ENCODE results near the gene VPS16.
"Not testable (repeated sequence)": the region's sequence is repeated elsewhere in the genome, so short reads cannot be mapped to it uniquely, and the experiment has no call there.

The VPS16 gene

DNA sequence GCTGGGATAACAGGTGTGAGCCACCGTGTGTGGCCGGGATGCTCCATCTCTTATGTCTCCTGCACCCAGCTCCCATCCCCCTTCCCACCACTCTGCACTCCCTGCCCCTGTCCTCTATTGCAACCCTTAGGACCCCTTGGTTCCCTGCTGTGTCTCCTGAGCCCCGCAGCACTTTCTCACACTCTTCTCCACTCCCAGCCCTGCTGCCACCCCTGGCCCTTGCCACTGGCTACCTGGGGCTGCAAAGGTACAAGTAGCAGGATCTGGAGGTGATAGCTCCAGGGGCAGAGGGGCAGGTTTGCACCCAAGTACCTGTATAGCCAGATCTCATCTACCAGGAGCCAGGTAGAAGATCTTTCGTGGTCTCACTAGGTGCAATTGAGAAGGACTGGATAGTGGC lies 33.5 kb upstream of the VPS16 start:
- DNase-seq (ENCODE audit: low read depth) = no peak

DNA sequence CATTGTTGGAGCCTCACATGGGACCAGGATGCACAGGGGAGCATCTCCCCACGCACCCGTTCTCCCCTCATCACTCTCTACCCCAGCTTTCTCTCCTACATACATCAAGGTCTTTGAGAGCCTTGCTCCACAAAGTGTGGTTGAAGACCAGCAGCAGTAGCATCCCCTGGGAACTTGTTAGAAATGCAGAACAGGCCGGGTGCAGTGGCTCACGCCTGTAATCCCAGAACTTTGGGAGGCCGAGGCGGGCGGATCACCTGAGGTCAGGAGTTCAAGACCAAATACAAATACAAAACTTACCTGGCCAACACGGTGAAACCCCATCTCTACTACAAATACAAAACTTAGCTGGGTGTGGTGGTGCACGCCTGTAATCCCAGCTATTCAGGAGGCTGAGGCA lies 32.6 kb upstream of the VPS16 start:
- not testable (repeated sequence) for DNase-seq (ENCODE audit: low read depth)

DNA sequence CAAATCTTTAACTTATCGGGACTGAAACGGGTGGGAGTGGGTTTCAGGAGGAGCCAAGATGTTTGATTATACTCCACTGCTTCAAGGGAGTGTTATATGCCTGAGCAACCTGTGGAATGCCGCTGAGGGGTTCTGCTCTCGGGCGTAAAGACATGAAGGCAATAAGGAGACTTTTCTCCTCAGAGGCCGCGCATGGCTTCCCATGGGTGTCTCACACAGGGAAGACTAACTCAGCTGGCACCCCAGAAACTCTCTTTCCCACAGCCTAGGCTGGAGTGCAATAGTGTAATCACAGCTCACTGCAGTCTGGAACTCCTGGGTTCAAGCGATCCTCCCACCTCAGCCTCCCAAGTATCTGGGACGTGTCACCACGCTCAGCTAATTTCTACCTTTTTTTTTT lies 30.9 kb upstream of the VPS16 start:
- no peak for DNase-seq (ENCODE audit: low read depth)

DNA sequence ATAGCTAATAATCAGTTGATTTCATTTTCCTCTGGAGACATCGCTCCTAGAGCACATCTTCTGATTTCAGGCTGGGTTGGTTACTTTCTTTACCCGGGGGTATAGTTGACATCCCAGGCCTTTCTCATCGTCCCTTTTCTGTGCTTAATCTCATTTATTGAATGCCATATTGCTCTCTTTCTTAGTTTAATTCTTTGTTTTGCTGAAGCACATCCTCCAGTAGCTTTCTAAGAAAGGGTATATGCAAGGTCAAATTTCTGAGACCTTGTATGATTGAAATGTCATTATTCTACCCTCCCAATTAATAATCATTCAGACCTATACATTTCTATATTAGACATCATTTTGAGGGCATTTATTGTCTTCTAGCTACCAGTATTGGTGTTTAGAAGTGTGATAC lies 28.4 kb upstream of the VPS16 start:
- DNase-seq (ENCODE audit: low read depth) = no peak

DNA sequence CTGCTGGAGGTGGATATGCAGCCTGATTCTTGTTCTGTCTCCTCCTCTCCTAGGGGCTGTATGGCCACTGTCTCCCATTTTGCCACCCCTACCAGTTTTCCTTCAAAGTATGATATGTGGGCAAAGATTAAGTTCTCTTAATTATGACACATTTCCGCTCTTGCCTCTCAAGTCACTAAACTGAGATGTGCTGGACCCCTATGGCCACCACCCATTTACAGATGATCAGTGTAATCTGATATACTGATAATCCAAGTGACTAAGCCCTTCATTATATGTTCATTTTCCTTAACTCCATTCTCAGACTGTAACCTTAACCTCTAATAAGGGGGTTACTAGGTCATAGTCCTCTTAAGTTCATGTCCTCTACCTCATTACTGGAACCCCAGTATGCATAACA lies 26.5 kb upstream of the VPS16 start:
- DNase-seq (ENCODE audit: low read depth) = peak; percentile 63

DNA sequence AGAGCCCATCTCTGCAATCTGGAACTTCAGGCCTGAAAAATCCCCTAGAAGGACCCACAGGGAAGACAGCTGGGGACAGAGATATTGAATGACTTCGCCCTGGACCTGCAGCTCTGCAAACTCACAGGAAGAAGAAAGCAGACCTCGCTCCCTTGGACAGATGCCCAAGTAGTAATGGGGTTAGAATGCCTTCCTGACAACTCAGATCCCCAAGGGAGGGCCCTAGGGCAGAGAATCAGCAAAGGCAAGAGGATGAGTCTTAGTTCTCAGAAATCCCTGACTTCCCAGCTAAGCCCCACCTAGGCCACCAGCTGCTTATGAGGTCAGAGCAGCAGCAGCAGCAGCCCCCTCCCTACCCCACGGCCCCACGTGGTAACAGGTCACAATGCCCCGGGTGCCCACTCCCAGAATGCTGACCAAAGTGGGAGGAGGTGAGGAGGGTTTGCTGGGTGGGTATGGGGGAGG lies 25.9 kb upstream of the VPS16 start, which contains the start of gene C20orf141:
TSS of gene C20orf141 (plus strand) at position 401 of the 465 bp plus-strand sequence. CDS start 198 bp downstream, outside the sequence.
- DNase-seq (ENCODE audit: low read depth) = peak; percentile 99

DNA sequence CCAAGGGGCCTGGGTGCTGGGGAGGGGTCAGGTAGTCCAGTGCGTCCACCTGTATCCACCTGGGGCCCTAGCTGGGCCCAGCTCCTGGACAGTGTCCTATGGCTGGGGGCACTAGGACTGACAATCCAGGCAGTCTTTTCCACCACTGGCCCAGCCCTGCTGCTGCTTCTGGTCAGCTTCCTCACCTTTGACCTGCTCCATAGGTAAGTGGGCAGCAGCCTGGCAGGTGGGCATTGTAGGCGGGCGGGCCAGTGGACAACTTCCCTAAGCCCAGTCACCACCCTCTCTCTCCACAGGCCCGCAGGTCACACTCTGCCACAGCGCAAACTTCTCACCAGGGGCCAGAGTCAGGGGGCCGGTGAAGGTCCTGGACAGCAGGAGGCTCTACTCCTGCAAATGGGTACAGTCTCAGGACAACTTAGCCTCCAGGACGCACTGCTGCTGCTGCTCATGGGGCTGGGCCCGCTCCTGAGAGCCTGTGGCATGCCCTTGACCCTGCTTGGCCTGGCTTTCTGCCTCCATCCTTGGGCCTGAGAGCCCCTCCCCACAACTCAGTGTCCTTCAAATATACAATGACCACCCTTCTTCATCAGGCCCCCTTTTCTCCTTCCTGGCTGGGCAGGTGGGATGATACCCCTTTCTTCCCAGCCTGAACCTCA lies 25.2 kb upstream of the VPS16 start:
- DNase-seq (ENCODE audit: low read depth) = no peak

DNA sequence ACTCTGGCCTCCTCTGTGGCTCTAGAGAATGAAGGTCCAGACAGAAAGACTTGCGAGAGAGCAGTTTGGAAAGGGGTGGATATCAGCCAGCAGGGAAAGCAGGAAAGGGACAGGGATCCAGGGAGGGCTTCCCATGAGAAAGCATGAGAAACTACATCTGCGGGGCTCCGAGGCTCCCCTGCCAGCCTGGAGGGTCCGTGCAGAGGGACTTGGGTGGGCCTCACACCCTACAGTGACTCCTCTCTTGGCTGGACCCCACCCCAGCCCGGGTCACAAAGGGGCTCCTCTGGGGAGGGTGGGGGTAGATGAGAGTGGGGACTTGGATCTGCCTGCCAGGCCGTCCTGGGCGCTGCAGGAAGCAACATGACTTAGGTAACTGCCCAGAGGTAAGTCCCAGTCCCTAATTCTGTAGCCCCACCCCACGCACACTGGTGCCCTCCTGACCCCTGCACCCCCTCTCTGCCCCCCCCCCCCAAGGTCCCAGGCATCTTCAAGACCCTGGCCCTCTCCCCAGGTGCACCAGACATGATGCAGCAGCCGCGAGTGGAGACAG lies 24.4 kb upstream of the VPS16 start, which contains the start of gene TMEM239:
TSS of gene TMEM239 (plus strand) at position 335 of the 553 bp plus-strand sequence. CDS start at position 526, 191 bp downstream.
- no peak for DNase-seq (ENCODE audit: low read depth)

DNA sequence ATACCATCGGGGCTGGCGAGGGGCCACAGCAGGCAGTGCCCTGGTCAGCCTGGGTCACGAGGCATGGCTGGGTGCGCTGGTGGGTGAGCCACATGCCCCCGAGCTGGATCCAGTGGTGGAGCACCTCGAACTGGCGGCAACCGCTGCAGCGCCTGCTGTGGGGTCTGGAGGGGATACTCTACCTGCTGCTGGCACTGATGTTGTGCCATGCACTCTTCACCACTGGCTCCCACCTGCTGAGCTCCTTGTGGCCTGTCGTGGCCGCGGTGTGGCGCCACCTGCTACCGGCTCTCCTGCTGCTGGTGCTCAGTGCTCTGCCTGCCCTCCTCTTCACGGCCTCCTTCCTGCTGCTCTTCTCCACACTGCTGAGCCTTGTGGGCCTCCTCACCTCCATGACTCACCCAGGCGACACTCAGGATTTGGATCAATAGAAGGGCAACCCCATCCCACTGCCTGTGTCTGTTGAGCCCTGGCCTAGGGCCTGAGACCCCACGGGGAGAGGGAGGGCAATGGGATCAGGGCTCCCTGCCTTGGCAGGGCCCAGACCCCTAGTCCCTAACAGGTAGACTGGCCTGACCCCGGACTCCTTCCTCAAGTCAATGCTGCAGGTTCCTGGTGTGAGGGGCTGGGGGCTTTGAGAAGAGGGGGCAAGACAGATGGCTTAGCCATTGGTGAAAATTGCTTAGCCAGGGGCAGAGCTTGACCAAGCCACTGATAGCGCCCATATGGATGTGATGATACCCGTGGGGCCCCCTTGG lies 23.8 kb upstream of the VPS16 start:
- no peak for DNase-seq (ENCODE audit: low read depth)

DNA sequence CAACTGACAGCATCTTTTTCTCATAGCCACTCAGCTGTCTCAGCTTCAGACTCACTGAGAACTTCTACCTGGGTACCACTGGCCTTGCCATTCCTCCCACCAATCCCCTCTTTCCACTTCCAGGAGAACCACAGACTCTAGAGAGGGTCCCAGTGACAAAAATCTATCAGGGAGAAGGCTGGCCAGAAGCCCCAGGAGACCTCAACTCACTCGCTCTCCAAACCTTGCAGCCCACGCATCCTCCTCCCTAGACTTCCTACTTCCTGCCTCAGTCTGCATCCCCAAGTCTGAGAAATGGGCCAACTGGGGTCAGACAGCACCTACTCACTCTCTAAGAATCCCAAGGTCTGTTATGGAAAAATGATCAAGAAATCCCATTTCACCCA lies 23.2 kb upstream of the VPS16 start:
- no peak for DNase-seq (ENCODE audit: low read depth)

DNA sequence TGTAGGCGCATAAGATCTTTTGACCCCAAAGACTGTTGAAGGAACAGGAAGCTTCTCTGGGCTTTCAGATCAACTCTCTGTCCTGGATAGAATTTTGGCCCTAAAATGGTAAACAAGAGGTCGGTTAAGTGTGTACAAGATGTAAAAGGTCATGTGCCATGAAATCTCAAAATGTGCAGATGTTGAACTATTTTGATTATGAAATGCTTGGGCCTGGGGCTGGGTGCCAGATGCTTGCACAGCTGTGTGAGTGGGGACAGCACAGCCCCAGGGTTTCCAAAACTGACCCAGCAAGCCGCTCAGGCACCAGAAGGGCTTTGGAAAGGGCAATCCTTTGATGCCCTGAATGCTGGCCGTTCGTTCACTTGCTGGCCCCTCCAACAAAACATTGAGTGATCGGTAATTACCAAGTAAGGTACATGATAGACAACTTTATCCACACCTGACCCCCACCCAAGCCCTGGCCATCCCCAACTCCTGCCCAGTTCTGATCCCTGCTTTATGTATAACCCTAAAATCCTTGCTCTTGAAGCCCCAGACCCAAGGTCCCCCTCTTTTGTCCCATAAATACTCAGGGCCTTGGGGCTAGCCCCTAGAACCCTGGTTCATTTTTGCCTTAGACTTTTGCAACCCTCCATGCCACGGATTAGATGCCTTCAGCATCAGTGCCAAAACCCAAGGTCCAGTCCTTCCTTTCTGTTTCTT lies 22.5 kb upstream of the VPS16 start:
- no peak for DNase-seq (ENCODE audit: low read depth)

DNA sequence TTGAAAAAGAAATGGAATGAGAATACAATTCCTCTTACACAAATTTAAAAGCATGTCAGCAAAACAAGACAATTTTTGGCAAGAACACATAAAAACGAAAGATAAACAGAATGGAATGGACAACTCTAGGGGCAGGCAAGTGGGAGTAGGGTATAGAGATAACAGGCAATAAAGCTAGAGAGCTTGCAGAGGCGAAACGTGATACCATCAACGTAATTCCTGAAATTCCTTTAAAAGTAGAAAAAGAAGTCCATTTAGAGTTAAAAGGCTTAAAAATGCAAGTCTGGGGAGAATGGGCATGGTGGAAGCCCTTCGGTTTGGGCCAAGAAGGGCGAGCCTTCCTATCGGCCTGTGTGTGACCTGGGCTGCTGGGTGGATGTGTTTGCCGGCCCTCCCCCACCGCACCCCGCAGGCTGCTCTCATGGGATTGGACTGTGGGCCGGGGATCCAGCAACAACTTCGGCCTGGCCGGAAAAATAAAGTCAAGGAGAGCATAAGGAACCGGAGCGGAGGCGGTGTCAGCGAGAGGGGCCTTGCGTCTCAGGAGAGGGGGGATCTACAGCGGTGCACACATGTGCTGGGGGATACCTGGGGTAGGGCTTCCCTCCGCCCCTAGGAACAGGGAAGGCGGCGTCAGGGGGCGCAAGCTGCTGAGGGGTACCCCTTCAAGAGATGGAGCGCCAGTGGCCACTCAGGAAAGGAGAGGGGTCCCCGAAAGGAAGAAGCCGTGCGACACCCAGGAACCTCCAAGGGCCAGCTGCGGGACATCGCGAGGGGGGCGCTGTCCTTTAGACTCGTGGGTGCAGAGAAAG lies 20.3 kb upstream of the VPS16 start:
- no peak for DNase-seq (ENCODE audit: low read depth)

DNA sequence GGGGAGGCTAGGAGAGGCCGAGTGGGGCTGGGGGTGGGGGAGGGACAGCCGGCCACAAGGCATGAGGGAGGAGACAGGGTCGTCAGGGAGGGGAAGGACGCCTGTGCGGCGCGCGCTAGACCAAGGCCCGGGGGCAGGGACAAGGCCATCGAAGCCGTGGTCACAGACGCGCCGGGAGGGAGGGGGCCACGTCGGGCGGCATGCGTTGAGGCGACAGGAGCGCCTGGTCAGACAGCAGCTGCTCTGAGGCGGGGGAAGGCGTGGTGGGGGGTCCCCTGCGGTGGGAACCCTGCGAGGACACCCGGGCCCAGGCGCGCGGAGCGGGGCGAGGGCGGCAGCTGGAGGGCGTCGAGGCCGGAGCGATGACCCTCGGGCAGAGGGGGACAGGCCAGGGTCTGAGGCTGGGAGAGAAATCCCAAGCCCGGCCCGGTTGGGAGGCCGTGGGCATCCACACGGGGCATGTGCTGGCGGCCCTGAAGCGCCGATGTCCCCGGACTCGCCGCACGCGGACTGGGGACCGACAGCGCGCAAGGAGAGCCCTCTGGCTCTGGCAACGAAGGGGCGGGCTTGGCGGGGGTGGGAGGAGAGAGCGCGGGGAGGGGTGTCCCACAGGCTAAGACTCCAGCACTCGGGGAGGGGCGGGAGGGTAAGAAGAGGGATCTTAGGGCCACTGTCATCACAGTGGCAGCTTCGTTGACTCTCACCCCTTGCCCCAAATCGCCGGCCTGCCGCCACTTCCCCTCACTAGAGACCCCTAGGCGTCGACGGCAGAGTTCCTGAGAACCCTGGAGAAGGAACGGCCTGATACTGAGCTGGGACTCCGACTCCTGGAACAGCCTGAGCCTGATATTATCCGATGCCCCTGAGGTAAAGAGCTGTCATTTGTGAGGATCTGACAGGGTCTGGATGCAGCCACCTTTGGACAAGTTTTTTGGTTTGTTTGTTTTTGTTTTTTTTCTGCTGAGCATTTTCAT lies 19.4 kb upstream of the VPS16 start:
- no peak for DNase-seq (ENCODE audit: low read depth)

DNA sequence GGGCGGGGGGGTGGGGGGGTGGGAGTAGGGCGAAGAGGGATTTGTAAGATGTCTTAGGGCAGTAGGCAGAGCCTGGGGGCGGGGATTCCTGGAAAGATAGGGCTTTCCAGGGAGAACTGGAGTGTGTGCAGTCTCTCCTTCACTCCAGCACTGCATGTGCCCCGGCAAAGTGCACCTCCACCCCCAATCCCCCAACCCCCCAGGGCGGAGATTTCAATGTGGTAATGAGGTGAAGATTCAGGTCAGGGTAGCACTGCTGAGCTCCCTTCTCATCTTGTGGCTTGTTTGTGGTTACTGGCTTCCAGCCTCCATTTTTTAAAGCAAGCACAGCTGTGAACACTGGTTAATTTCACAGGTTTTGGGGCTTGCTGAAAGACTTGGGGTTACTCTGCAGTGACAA lies 18.5 kb upstream of the VPS16 start:
- no peak for DNase-seq (ENCODE audit: low read depth)

DNA sequence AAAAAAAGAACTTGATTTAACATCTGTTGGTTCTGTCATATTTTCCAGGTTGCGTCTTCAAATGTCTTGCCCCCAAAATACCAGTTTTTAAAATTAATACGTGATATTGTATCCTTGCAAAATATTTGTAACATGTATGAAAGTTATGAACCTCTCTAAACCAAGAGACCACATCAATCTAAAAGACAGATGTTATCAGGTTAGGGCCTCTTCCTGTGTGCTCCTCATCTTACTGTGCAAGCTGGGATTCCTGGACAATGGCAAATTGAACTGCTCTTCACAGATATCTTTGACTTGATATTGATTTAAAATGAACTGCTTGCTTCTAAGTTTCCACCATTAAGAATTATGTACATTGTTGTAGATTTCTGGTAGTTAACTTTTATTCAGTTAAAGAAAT lies 14.8 kb upstream of the VPS16 start:
- no peak for DNase-seq (ENCODE audit: low read depth)

DNA sequence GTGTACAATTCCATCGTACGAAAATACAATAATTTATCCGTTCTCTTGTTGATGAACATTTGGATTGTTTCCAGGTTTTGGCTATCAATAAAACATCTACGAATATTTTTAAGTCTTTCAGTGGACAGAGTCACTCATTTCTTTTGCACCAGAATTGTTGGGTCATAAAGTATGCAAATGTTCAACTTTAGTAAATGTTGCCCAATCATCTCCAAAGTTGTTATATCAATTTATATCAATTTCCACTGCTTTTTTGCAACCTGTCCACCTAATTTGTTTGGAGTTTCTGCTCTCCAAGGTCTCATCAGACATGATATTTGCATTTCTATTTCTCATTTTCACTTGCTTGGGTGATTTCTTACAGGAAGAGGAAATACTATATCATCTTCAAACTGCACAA lies 13.9 kb upstream of the VPS16 start:
- DNase-seq (ENCODE audit: low read depth) = no peak

DNA sequence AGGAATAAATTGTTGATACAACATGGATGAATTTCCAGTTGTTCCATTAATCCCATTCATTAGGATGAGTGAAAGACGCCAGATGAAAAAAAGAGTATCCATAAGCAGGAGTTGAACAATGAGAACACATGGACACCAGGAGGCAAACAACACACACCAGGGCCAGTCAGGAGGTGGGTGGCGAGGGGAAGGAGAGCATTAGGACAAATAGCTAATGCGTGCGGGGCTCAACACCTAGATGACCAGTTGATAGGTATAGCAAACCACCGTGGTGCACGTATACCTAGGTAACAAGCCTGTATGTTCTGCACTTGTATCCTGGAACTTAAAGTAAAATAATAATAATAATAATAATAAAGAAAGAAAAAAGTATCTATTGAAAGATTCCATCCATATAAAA lies 11.2 kb upstream of the VPS16 start:
- DNase-seq (ENCODE audit: low read depth) = no peak

DNA sequence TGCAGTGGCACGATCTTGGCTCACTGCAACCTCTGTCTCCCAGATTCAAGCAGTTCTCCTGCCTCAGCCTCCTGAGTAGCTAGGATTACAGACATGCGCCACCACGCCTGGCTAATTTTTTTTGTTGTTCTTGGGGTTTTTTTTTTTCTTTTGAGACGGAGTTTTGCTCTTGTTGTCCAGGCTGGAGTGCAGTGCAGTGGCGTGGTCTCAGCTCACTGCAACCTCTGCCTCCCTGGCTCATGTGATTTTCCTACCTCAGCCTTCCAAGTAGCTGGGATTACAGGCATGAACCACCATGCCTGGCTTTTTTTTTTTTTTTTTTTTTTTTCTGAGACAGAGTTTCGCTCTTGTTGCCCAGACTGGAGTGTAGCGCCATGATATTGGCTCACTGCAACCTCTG lies 9.3 kb upstream of the VPS16 start:
- not testable (repeated sequence) for DNase-seq (ENCODE audit: low read depth)

DNA sequence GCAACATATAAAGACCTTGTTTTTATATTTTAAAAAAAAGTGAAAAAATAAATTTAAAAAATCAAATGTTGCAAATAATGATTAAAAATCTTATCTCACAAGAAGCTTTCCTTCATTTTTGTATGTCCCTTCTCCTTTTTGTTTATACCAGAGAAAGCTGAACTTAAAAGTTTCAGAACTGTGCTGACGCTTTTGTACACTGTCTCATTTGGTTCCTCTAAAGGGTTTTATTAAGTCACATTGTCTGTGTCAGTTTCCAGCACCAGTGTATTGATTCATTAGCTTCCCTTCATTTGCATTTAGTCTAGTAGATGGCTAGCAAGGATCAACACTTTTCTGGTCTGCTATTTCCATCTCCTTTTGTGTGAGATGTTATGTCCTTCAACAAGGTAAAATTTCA lies 6.8 kb upstream of the VPS16 start:
- no peak for DNase-seq (ENCODE audit: low read depth)

DNA sequence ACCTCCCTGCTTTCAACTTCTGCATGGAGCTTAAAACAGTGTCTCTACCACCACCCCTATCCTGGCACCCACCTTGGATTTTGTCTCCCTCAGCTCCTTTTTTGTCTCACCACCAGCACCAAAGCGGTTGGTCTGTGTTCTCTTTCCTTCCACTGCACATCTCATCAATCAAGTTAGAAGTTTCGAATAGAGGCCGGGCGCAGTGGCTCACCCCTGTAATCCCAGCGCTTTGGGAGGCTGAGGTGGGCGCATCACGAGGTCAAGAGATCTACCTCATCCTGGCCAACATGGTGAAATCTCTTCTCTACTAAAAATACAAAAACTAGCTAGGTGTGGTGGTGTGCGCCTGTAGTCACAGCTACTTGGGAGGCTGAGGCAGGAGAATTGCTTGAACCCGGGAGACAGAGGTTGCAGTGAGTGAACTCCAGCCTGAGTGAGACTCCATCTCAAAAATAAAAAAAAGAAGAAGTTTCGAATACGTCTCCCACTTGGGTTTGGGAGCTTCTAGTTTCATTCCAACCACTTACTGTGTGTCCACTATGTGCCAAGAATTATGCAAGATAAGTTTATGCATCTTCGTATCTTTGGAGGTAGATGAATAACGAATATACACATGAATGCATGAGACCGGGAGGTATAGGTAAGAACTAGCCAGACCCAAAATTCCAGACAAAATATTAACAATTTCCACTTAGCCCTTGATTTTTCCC lies 6.0 kb upstream of the VPS16 start:
- no peak for DNase-seq (ENCODE audit: low read depth)
